Mesendoderm (in vitro differentiated cells): ENCODE results near the gene OLFM1.

ENCODE experiments used
- DNase-seq: peaks from one replicate; pipeline ENCODE4 v3.0.0; 2013
- H2AK5ac ChIP-seq: 2 replicates; pipeline ENCODE4 v1.6.1; 2013; ENCODE audit warnings: low read length, inconsistent platforms
- H2BK120ac ChIP-seq: 2 replicates; pipeline ENCODE4 v1.6.1; 2013; ENCODE audit warnings: low read depth, mild to moderate bottlenecking, low read length, moderate library complexity, mixed read lengths
- H2BK15ac ChIP-seq: replicated peaks from 2 replicates; pipeline ENCODE4 v1.6.1; 2013; ENCODE audit warnings: low read depth, mild to moderate bottlenecking, moderate library complexity
- H2BK5ac ChIP-seq: 2 replicates; pipeline ENCODE4 v1.6.1; 2013; ENCODE audit warnings: low read length, inconsistent platforms
- H3K18ac ChIP-seq: 2 replicates; pipeline ENCODE4 v1.6.1; 2013; ENCODE audit warnings: mild to moderate bottlenecking, low read length, mixed read lengths
- H3K23ac ChIP-seq: one replicate; pipeline ENCODE4 v1.6.1; 2013; ENCODE audit warnings: low read length
- H3K27ac ChIP-seq: 2 replicates; pipeline ENCODE4 v1.5.1; 2013; ENCODE audit warnings: low read depth, mild to moderate bottlenecking, inconsistent platforms, low read length, moderate library complexity
- H3K27me3 ChIP-seq: 2 replicates; pipeline ENCODE4 v1.6.1; 2013; ENCODE audit warnings: low read length, control low read depth, mild to moderate bottlenecking, inconsistent platforms; ENCODE audit not compliant: insufficient read depth, poor library complexity
- H3K36me3 ChIP-seq: 2 replicates; pipeline ENCODE4 v1.6.1; 2013; ENCODE audit warnings: low read length, inconsistent platforms; ENCODE audit not compliant: control insufficient read depth, insufficient read depth
- H3K4ac ChIP-seq: one replicate; pipeline ENCODE4 v1.6.1; 2013; ENCODE audit warnings: low read depth, mild to moderate bottlenecking, low read length, moderate library complexity
- H3K4me1 ChIP-seq: 2 replicates; pipeline ENCODE4 v1.6.1; 2013; ENCODE audit warnings: low read depth, low read length, inconsistent platforms; ENCODE audit not compliant: control insufficient read depth
- H3K4me2 ChIP-seq: 2 replicates; pipeline ENCODE4 v1.6.1; 2013; ENCODE audit warnings: low read length
- H3K4me3 ChIP-seq: 2 replicates; pipeline ENCODE4 v1.5.1; 2013; ENCODE audit warnings: mild to moderate bottlenecking, low read length
- H3K56ac ChIP-seq: one replicate; pipeline ENCODE4 v1.6.1; 2013; ENCODE audit warnings: low read length
- H3K79me1 ChIP-seq: 2 replicates; pipeline ENCODE4 v1.6.1; 2013; ENCODE audit warnings: low read length, inconsistent platforms
- H3K79me2 ChIP-seq: 2 replicates; pipeline ENCODE4 v1.6.1; 2013; ENCODE audit warnings: mild to moderate bottlenecking, low read length; ENCODE audit not compliant: control insufficient read depth, insufficient read depth
- H3K9ac ChIP-seq: 2 replicates; pipeline ENCODE4 v1.6.1; 2013; ENCODE audit warnings: low read length, inconsistent platforms
- H4K5ac ChIP-seq: one replicate; pipeline ENCODE4 v1.6.1; 2013; ENCODE audit warnings: low read length
- H4K8ac ChIP-seq: one replicate; pipeline ENCODE4 v1.6.1; 2013; ENCODE audit warnings: low read depth, mild to moderate bottlenecking, control low read depth, low read length, moderate library complexity
- WGBS: extraction: QIAGEN DNeasy Blood & Tissue Kit; methylation state at CpG from one replicate; pipeline ENCODE4 v1.1.7; 2013; ENCODE audit warnings: low lambda C conversion rate, missing lambda C conversion rate; ENCODE audit not compliant: insufficient coverage; ENCODE audit errors: extremely low coverage; 5-methylcytosine and 5-hydroxymethylcytosine counted together

Gene OLFM1

GRCh38 chr9:135156525-135157510, 69.3 kb downstream of the OLFM1 start:
- no peak overlapping the region for H3K18ac ChIP-seq
- H4K5ac ChIP-seq = no peak overlapping the region
- H3K4ac ChIP-seq = no peak overlapping the region
- no peak overlapping the region for H2BK15ac ChIP-seq
- no peak overlapping the region for H3K4me3 ChIP-seq
- no peak overlapping the region for H4K8ac ChIP-seq
- no peaks in the 10 kb centered on the region for H3K79me1 ChIP-seq
- no peak overlapping the region for H2BK120ac ChIP-seq
- no peak overlapping the region for H2BK5ac ChIP-seq
- H3K56ac ChIP-seq = no peak overlapping the region
- peak; percentile 93 for DNase-seq
- WGBS = no CpG with 5 or more reads among the region's 20 CpGs
- no peak overlapping the region for H3K4me2 ChIP-seq
- no peak overlapping the region for H3K27ac ChIP-seq
- H3K9ac ChIP-seq = no peak overlapping the region
- no peaks in the 10 kb centered on the region for H3K36me3 ChIP-seq
- no peak overlapping the region for H3K23ac ChIP-seq
- peaks cover 9% of the 10 kb centered on the region for H3K4me1 ChIP-seq
- H2AK5ac ChIP-seq = no peak overlapping the region
- no peaks in the 10 kb centered on the region for H3K27me3 ChIP-seq
- H3K79me2 ChIP-seq = no peaks in the 10 kb centered on the region

GRCh38 chr9:135157856-135158563, 70.5 kb downstream of the OLFM1 start:
- H3K4me1 ChIP-seq = peaks cover 3% of the 10 kb centered on the region
- H2BK120ac ChIP-seq = no peak overlapping the region
- no peak overlapping the region for H2AK5ac ChIP-seq
- no peak overlapping the region for H3K23ac ChIP-seq
- H3K4ac ChIP-seq = no peak overlapping the region
- no peak for DNase-seq
- H3K18ac ChIP-seq = no peak overlapping the region
- H3K79me1 ChIP-seq = no peaks in the 10 kb centered on the region
- H3K56ac ChIP-seq = no peak overlapping the region
- no peaks in the 10 kb centered on the region for H3K36me3 ChIP-seq
- no peak overlapping the region for H3K4me3 ChIP-seq
- no CpG with 5 or more reads among the region's 9 CpGs for WGBS
- no peak overlapping the region for H3K9ac ChIP-seq
- H2BK15ac ChIP-seq = no peak overlapping the region
- no peaks in the 10 kb centered on the region for H3K79me2 ChIP-seq
- no peak overlapping the region for H4K5ac ChIP-seq
- H3K4me2 ChIP-seq = no peak overlapping the region
- no peak overlapping the region for H4K8ac ChIP-seq
- no peaks in the 10 kb centered on the region for H3K27me3 ChIP-seq
- no peak overlapping the region for H3K27ac ChIP-seq
- H2BK5ac ChIP-seq = no peak overlapping the region

- H3K4me3 ChIP-seq = no peak overlapping the region
- no peak overlapping the region for H2AK5ac ChIP-seq
- no peak overlapping the region for H3K27ac ChIP-seq
- H3K4me2 ChIP-seq = no peak overlapping the region
- H3K4ac ChIP-seq = no peak overlapping the region
- H2BK15ac ChIP-seq = no peak overlapping the region
- no peak for DNase-seq
- no peaks in the 10 kb centered on the region for H3K4me1 ChIP-seq
- no peaks in the 10 kb centered on the region for H3K27me3 ChIP-seq
- WGBS = no CpG with 5 or more reads among the region's 6 CpGs
- H3K18ac ChIP-seq = no peak overlapping the region
- H2BK5ac ChIP-seq = no peak overlapping the region
- H3K23ac ChIP-seq = no peak overlapping the region
- no peak overlapping the region for H3K9ac ChIP-seq
- no peak overlapping the region for H4K8ac ChIP-seq
- H3K36me3 ChIP-seq = no peaks in the 10 kb centered on the region
- no peaks in the 10 kb centered on the region for H3K79me1 ChIP-seq
- H4K5ac ChIP-seq = no peak overlapping the region
- H3K79me2 ChIP-seq = no peaks in the 10 kb centered on the region
- H3K56ac ChIP-seq = no peak overlapping the region
- H2BK120ac ChIP-seq = no peak overlapping the region
Measured at GRCh38 chr9:135158564-135158937, 71.1 kb downstream of the OLFM1 start.

GRCh38 chr9:135159801-135160200, 72.3 kb downstream of the OLFM1 start:
- Histone ChIP-seq H3K27me3 (no peaks in the 10 kb centered on the region), H3K4ac (no peak overlapping the region), H3K18ac (no peak overlapping the region), H3K9ac (no peak overlapping the region), H4K8ac (no peak overlapping the region), H3K4me3 (no peak overlapping the region), H3K4me1 (no peaks in the 10 kb centered on the region), H4K5ac (no peak overlapping the region), H3K4me2 (no peak overlapping the region), H2AK5ac (no peak overlapping the region), H3K36me3 (no peaks in the 10 kb centered on the region), H3K79me1 (no peaks in the 10 kb centered on the region), H3K79me2 (no peaks in the 10 kb centered on the region), H3K27ac (no peak overlapping the region), H3K23ac (no peak overlapping the region), H3K56ac (no peak overlapping the region), H2BK5ac (no peak overlapping the region), H2BK15ac (no peak overlapping the region), H2BK120ac (no peak overlapping the region)
- no peak for DNase-seq
- WGBS = no CpG with 5 or more reads among the region's 11 CpGs

- Histone ChIP-seq H3K4ac (no peak overlapping the region), H3K9ac (no peak overlapping the region), H3K4me3 (no peak overlapping the region), H3K36me3 (no peaks in the 10 kb centered on the region), H3K79me1 (no peaks in the 10 kb centered on the region), H3K56ac (no peak overlapping the region), H3K23ac (no peak overlapping the region), H3K27ac (no peak overlapping the region), H2BK5ac (no peak overlapping the region), H4K8ac (no peak overlapping the region), H2BK120ac (no peak overlapping the region), H2BK15ac (no peak overlapping the region), H3K4me1 (peaks cover 4% of the 10 kb centered on the region), H3K18ac (no peak overlapping the region), H4K5ac (no peak overlapping the region), H3K27me3 (no peaks in the 10 kb centered on the region), H3K79me2 (no peaks in the 10 kb centered on the region), H2AK5ac (no peak overlapping the region), H3K4me2 (no peak overlapping the region)
- DNase-seq = no peak
- no CpG with 5 or more reads among the region's 7 CpGs for WGBS
Measured at GRCh38 chr9:135160862-135161261, 73.4 kb downstream of the OLFM1 start.
